Esophagus squamous epithelium (tissue), 4 donors: ENCODE measurements around the gene OR2A12.

Source experiments
- POLR2A ChIP-seq, 4 donors: fragments of 450-650 bp; IDR thresholded peaks; one replicate each; pipeline ENCODE4 v1.6.1; 2017; ENCODE audit warnings: antibody characterized with exemption in 4 of 4, mild to moderate bottlenecking in 4 of 4, moderate library complexity in 3 of 4
- TF ChIP-seq, protein P1 (sequence below), 6 experiments: fragments of 450-650 bp in 4 of 6; fragments of 200-600 bp in 2 of 6; sonication (generic) in 2 of 6; IDR thresholded peaks; one replicate each; pipeline ENCODE4 v1.5.1; 2016 to 2019; ENCODE audit warnings: antibody characterized with exemption in 6 of 6, mild to moderate bottlenecking in 4 of 6, moderate library complexity in 4 of 6

DNA sequence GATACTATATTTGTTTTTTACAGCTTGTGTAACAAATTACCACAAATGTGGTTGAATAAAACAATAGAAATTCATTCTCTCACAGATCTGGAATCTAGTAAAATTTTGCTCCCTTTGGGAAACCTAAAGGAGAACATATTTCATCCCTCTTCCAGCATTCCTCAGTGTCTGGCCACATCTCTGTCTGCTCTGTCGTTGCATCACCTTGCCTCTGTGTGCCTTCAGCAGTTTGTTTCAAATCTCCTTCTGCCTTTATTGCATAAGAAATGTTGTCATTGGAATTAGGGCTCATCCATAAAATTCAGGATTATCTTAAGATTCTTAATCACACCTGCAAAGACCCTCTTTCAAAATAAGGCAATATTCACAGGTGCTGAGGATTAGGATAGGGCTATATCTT, 51.4 kb downstream of the OR2A12 start:
- TF ChIP-seq, protein P1, sequence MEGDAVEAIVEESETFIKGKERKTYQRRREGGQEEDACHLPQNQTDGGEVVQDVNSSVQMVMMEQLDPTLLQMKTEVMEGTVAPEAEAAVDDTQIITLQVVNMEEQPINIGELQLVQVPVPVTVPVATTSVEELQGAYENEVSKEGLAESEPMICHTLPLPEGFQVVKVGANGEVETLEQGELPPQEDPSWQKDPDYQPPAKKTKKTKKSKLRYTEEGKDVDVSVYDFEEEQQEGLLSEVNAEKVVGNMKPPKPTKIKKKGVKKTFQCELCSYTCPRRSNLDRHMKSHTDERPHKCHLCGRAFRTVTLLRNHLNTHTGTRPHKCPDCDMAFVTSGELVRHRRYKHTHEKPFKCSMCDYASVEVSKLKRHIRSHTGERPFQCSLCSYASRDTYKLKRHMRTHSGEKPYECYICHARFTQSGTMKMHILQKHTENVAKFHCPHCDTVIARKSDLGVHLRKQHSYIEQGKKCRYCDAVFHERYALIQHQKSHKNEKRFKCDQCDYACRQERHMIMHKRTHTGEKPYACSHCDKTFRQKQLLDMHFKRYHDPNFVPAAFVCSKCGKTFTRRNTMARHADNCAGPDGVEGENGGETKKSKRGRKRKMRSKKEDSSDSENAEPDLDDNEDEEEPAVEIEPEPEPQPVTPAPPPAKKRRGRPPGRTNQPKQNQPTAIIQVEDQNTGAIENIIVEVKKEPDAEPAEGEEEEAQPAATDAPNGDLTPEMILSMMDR (IDR thresholded peaks at IDR 0.05) = no peak
- TF ChIP-seq POLR2A (IDR thresholded peaks at IDR 0.05) = no peak
